K562 (cell line): ENCODE results near the gene CRB2.

Experiments used
- MYC ChIP-seq, 2 experiments: fragments of 250-450 bp in 1 of 2; sonication (Bioruptor Pico) in 1 of 2; IDR thresholded peaks; 2 replicates each; pipeline versions ENCODE4 v1.5.1 to v1.6.1; 2012 to 2021; ENCODE audit warnings: low read depth in 2 of 2, borderline replicate concordance in 1 of 2, improper control_type of control experiment in 1 of 2, low read length in 1 of 2, mild to moderate bottlenecking in 1 of 2, moderate library complexity in 1 of 2
- ZNF75A ChIP-seq: fragments of 450-650 bp; formaldehyde crosslinking; IDR thresholded peaks from 2 replicates; pipeline ENCODE4 v1.4.0; 2020; ENCODE audit warnings: mild to moderate bottlenecking
- TF ChIP-seq, protein P1 (sequence below), 3 experiments: IDR thresholded peaks in 2 of 3; conservative IDR thresholded peaks in 1 of 3; 2 replicates each; pipeline ENCODE4 v1.5.1; 2011 to 2012; ENCODE audit warnings: low read length in 3 of 3, mild to moderate bottlenecking in 3 of 3, control low read depth in 2 of 3, improper control_type of control experiment in 1 of 3, inconsistent platforms in 1 of 3, low read depth in 1 of 3, mixed read lengths in 1 of 3, moderate library complexity in 1 of 3; ENCODE audit not compliant: insufficient read depth in 2 of 3

DNA sequence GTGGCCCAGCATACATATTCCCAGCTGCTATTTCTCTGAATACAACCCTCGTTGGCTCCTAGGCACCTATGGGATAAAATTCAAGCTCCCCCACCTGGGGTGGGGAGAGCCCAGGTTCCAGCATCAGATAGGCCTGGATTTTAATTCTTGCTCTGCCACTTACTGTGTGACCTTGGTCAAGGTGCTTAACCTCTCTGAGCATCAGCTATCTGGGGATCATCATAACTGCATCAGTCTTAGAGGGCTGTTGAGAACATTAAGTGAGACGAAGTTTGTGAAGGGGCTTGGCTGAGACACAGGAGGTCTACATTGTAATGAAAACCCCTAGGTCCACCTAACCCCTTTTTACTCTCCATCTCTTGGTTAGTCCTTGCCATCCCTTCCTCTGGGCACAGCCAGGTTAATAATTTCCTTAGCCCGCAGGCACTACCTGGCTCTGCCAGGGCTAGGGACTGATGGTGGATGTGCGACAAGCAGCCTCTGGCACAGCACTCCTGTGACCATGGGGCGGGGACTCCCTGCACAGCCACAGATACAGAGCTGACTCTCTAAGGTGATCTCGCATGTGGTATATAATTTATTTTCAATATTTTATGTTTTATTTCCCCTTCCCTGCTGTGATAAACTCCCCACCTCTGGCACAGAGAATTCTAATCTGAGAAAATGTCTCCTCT lies 68.7 kb downstream of the CRB2 start:
- TF ChIP-seq, protein P1, sequence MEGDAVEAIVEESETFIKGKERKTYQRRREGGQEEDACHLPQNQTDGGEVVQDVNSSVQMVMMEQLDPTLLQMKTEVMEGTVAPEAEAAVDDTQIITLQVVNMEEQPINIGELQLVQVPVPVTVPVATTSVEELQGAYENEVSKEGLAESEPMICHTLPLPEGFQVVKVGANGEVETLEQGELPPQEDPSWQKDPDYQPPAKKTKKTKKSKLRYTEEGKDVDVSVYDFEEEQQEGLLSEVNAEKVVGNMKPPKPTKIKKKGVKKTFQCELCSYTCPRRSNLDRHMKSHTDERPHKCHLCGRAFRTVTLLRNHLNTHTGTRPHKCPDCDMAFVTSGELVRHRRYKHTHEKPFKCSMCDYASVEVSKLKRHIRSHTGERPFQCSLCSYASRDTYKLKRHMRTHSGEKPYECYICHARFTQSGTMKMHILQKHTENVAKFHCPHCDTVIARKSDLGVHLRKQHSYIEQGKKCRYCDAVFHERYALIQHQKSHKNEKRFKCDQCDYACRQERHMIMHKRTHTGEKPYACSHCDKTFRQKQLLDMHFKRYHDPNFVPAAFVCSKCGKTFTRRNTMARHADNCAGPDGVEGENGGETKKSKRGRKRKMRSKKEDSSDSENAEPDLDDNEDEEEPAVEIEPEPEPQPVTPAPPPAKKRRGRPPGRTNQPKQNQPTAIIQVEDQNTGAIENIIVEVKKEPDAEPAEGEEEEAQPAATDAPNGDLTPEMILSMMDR (IDR thresholded peaks at IDR 0.05 in 2 of 3, conservative IDR thresholded peaks at IDR 0.05 in 1 of 3; ENCODE audit: insufficient read depth in 2 of 3, low read depth in 1 of 3, low read length in 3 of 3): no peak
- TF ChIP-seq MYC (IDR thresholded peaks at IDR 0.05; ENCODE audit: low read depth, low read length) (no peak), MYC (CRISPR knock-in tag; IDR thresholded peaks at IDR 0.05; ENCODE audit: borderline replicate concordance, low read depth) (no peak), ZNF75A (CRISPR knock-in tag) (no peak)
